HEK293 (cell line): ENCODE data around the gene DDX49.
A peak's percentile ranks its signal among the peaks of the same experiment; 100 is the strongest.

Experiments
- CTCF ChIA-PET: fragments of 350-600 bp; formaldehyde crosslinking; extraction: SDS; loops from one replicate; lab custom pipeline; 2021; ENCODE audit warnings: antibody characterized with exemption; lab: Yijun Ruan, JAX
- POLR2A ChIA-PET: fragments of 300-600 bp; formaldehyde crosslinking; extraction: SDS; loops from one replicate; lab custom pipeline; 2020; ENCODE audit warnings: antibody characterized with exemption, inconsistent platforms; lab: Yijun Ruan, JAX
- H3K27ac ChIP-seq: fragments of 200-500 bp; sonication (Bioruptor generic); 2 replicates; pipeline ENCODE4 v1.5.1; 2014; ENCODE audit warnings: low read depth, low read length, control low read depth, inconsistent platforms; ENCODE audit errors: extremely low read depth
- H3K36me3 ChIP-seq, 2 experiments: fragments of 200-500 bp in 1 of 2; sonication (Bioruptor generic) in 1 of 2; 1 replicate in 1 of 2; 2 replicates in 1 of 2; pipeline ENCODE4 v1.5.1; 2014 to 2017; ENCODE audit warnings: inconsistent platforms in 2 of 2, low read length in 2 of 2; ENCODE audit not compliant: control insufficient read depth in 2 of 2, insufficient read depth in 1 of 2
- H3K4me1 ChIP-seq: fragments of 200-500 bp; sonication (Bioruptor generic); 2 replicates; pipeline ENCODE4 v1.5.1; 2014; ENCODE audit warnings: mild to moderate bottlenecking, low read length, inconsistent platforms; ENCODE audit not compliant: control insufficient read depth, insufficient read depth
- H3K4me3 ChIP-seq: 2 replicates; pipeline ENCODE4 v1.5.1; 2011; ENCODE audit warnings: low read depth, mild to moderate bottlenecking, control low read depth, low read length, moderate library complexity
- H3K9me3 ChIP-seq: fragments of 200-500 bp; sonication (Bioruptor generic); 2 replicates; pipeline ENCODE4 v1.5.1; 2014; ENCODE audit warnings: low read depth, low read length, inconsistent platforms; ENCODE audit not compliant: control insufficient read depth, insufficient read depth
- EGR2 ChIP-seq: fragments of 450-650 bp; formaldehyde crosslinking; IDR thresholded peaks from 2 replicates; pipeline ENCODE4 v1.5.1; 2016; ENCODE audit warnings: low read depth, missing biosample characterization, missing genetic modification characterization
- HOXC10 ChIP-seq: sonication (generic); formaldehyde crosslinking; IDR thresholded peaks from 2 replicates; pipeline ENCODE4 v1.8.1; 2023; ENCODE audit warnings: mild to moderate bottlenecking, missing genetic modification reagents
- KLF8 ChIP-seq: fragments of 450-650 bp; formaldehyde crosslinking; IDR thresholded peaks from 2 replicates; pipeline ENCODE4 v1.5.1; 2016; ENCODE audit warnings: missing biosample characterization, missing genetic modification characterization
- SETDB1 ChIP-seq: IDR thresholded peaks from one replicate; pipeline ENCODE4 v1.6.1; 2017; ENCODE audit warnings: mild to moderate bottlenecking, low read length, moderate library complexity, mixed read lengths; ENCODE audit not compliant: insufficient read length
- SP3 ChIP-seq: fragments of 450-650 bp; formaldehyde crosslinking; IDR thresholded peaks from 2 replicates; pipeline ENCODE4 v1.5.1; 2016; ENCODE audit warnings: missing biosample characterization, missing genetic modification characterization
- TCF7L2 ChIP-seq: IDR thresholded peaks from 2 replicates; pipeline ENCODE4 v1.6.1; 2011; ENCODE audit warnings: low read depth, mild to moderate bottlenecking, inconsistent platforms, low read length, moderate library complexity, borderline replicate concordance
- YY2 ChIP-seq: fragments of 450-650 bp; formaldehyde crosslinking; IDR thresholded peaks from 2 replicates; pipeline ENCODE4 v1.5.1; 2016; ENCODE audit warnings: missing biosample characterization, missing genetic modification characterization
- ZBTB17 ChIP-seq: fragments of 450-650 bp; formaldehyde crosslinking; IDR thresholded peaks from 2 replicates; pipeline ENCODE4 v1.5.1; 2016; ENCODE audit warnings: missing biosample characterization, missing genetic modification characterization
- ZBTB7A ChIP-seq: fragments of 450-650 bp; formaldehyde crosslinking; IDR thresholded peaks from 2 replicates; pipeline ENCODE4 v1.5.1; 2016; ENCODE audit warnings: low read depth, missing biosample characterization, missing genetic modification characterization
- ZNF140 ChIP-seq: fragments of 450-650 bp; formaldehyde crosslinking; IDR thresholded peaks from 2 replicates; pipeline ENCODE4 v1.5.1; 2016; ENCODE audit warnings: missing biosample characterization, missing genetic modification characterization
- ZNF146 ChIP-seq: fragments of 450-650 bp; formaldehyde crosslinking; IDR thresholded peaks from 2 replicates; pipeline ENCODE4 v1.5.1; 2016; ENCODE audit warnings: missing biosample characterization, missing genetic modification characterization
- ZNF155 ChIP-seq: fragments of 450-650 bp; formaldehyde crosslinking; IDR thresholded peaks from 2 replicates; pipeline ENCODE4 v1.5.1; 2016; ENCODE audit warnings: missing biosample characterization, missing genetic modification characterization
- ZNF157 ChIP-seq: fragments of 450-650 bp; formaldehyde crosslinking; IDR thresholded peaks from 2 replicates; pipeline ENCODE4 v1.5.1; 2016; ENCODE audit warnings: missing biosample characterization, missing genetic modification characterization
- ZNF16 ChIP-seq: fragments of 450-650 bp; formaldehyde crosslinking; IDR thresholded peaks from 2 replicates; pipeline ENCODE4 v1.5.1; 2016; ENCODE audit warnings: low read depth, missing biosample characterization, missing genetic modification characterization
- ZNF169 ChIP-seq: fragments of 450-650 bp; formaldehyde crosslinking; IDR thresholded peaks from 2 replicates; pipeline ENCODE4 v1.5.1; 2016; ENCODE audit warnings: missing biosample characterization, missing genetic modification characterization
- ZNF366 ChIP-seq: fragments of 450-650 bp; formaldehyde crosslinking; conservative IDR thresholded peaks from 2 replicates; pipeline ENCODE4 v1.5.1; 2016; ENCODE audit warnings: missing biosample characterization, missing genetic modification characterization
- ZNF530 ChIP-seq: fragments of 450-650 bp; formaldehyde crosslinking; IDR thresholded peaks from 2 replicates; pipeline ENCODE4 v1.5.1; 2016; ENCODE audit warnings: low read depth, missing biosample characterization, missing genetic modification characterization
- ZNF548 ChIP-seq: fragments of 450-650 bp; formaldehyde crosslinking; IDR thresholded peaks from 2 replicates; pipeline ENCODE4 v1.5.1; 2016; ENCODE audit warnings: missing biosample characterization, missing genetic modification characterization
- ZNF555 ChIP-seq: fragments of 450-650 bp; formaldehyde crosslinking; conservative IDR thresholded peaks from 2 replicates; pipeline ENCODE4 v1.5.1; 2017; ENCODE audit warnings: missing biosample characterization, mild to moderate bottlenecking, missing genetic modification characterization, inconsistent platforms
- ZNF560 ChIP-seq: fragments of 450-650 bp; formaldehyde crosslinking; IDR thresholded peaks from 2 replicates; pipeline ENCODE4 v1.5.1; 2017; ENCODE audit warnings: missing biosample characterization, missing genetic modification characterization, borderline replicate concordance
- ZNF610 ChIP-seq: fragments of 450-650 bp; formaldehyde crosslinking; IDR thresholded peaks from 2 replicates; pipeline ENCODE4 v1.5.1; 2016; ENCODE audit warnings: missing biosample characterization, missing genetic modification characterization, borderline replicate concordance
- ZNF629 ChIP-seq: fragments of 450-650 bp; formaldehyde crosslinking; IDR thresholded peaks from 2 replicates; pipeline ENCODE4 v1.5.1; 2017; ENCODE audit warnings: missing biosample characterization, missing genetic modification characterization
- ZNF791 ChIP-seq: fragments of 450-650 bp; formaldehyde crosslinking; IDR thresholded peaks from 2 replicates; pipeline ENCODE4 v1.5.1; 2016; ENCODE audit warnings: missing biosample characterization, missing genetic modification characterization
- ZXDB ChIP-seq: fragments of 450-650 bp; formaldehyde crosslinking; IDR thresholded peaks from 2 replicates; pipeline ENCODE4 v1.5.1; 2016; ENCODE audit warnings: missing biosample characterization, missing genetic modification characterization
- TF ChIP-seq, protein P1 (sequence below): fragments of 450-650 bp; formaldehyde crosslinking; IDR thresholded peaks from 2 replicates; pipeline ENCODE4 v1.5.1; 2016; ENCODE audit warnings: missing biosample characterization, missing genetic modification characterization
- TF ChIP-seq, protein P2 (sequence below): IDR thresholded peaks from 2 replicates; pipeline ENCODE4 v1.6.1; 2011; ENCODE audit warnings: mild to moderate bottlenecking, low read depth, low read length, borderline replicate concordance
- TF ChIP-seq, protein P3 (sequence below): fragments of 450-650 bp; formaldehyde crosslinking; IDR thresholded peaks from 2 replicates; pipeline ENCODE4 v1.5.1; 2016; ENCODE audit warnings: missing biosample characterization, missing genetic modification characterization
- TF ChIP-seq, protein P4 (sequence below): fragments of 450-650 bp; formaldehyde crosslinking; IDR thresholded peaks from 2 replicates; pipeline ENCODE4 v1.5.1; 2016; ENCODE audit warnings: missing biosample characterization, missing genetic modification characterization

Gene DDX49

GRCh38 chr19:18954094-18954493 lies 34.6 kb downstream of the DDX49 start:
- no peak overlapping the region for H3K4me3 ChIP-seq
- POLR2A ChIA-PET, result no interaction called here
- no peaks in the 10 kb centered on the region for H3K4me1 ChIP-seq
- CTCF ChIA-PET, result no interaction called here
- H3K9me3 ChIP-seq, result no peaks in the 10 kb centered on the region
- H3K27ac ChIP-seq, result no peak overlapping the region
- H3K36me3 ChIP-seq, result no peaks in the 10 kb centered on the region
- TF ChIP-seq ZBTB7A (tag by site-specific recombination) (no peak), KLF8 (tag by site-specific recombination) (no peak), EGR2 (peak; percentile 59; the same call in 1 of the 2 replicates), ZNF140 (tag by site-specific recombination) (no peak), ZNF366 (peak; percentile 72), ZNF16 (tag by site-specific recombination) (no peak), SETDB1 (no peak), ZNF146 (no peak), ZNF155 (no peak), TCF7L2 (no peak), ZBTB17 (tag by site-specific recombination) (0 out of 2 replicates have a peak, but pooled peaks have one; percentile 11), ZNF555 (tag by site-specific recombination) (no peak)
- TF ChIP-seq, protein P1, sequence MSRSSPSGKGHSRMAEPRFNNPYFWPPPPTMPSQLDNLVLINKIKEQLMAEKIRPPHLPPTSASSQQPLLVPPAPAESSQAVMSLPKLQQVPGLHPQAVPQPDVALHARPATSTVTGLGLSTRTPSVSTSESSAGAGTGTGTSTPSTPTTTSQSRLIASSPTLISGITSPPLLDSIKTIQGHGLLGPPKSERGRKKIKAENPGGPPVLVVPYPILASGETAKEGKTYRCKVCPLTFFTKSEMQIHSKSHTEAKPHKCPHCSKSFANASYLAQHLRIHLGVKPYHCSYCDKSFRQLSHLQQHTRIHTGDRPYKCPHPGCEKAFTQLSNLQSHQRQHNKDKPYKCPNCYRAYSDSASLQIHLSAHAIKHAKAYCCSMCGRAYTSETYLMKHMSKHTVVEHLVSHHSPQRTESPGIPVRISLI (tag by site-specific recombination), result no peak
- TF ChIP-seq, protein P2, sequence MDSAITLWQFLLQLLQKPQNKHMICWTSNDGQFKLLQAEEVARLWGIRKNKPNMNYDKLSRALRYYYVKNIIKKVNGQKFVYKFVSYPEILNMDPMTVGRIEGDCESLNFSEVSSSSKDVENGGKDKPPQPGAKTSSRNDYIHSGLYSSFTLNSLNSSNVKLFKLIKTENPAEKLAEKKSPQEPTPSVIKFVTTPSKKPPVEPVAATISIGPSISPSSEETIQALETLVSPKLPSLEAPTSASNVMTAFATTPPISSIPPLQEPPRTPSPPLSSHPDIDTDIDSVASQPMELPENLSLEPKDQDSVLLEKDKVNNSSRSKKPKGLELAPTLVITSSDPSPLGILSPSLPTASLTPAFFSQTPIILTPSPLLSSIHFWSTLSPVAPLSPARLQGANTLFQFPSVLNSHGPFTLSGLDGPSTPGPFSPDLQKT, result no peak
- TF ChIP-seq, all 188 proteins: peak for 3

DNA sequence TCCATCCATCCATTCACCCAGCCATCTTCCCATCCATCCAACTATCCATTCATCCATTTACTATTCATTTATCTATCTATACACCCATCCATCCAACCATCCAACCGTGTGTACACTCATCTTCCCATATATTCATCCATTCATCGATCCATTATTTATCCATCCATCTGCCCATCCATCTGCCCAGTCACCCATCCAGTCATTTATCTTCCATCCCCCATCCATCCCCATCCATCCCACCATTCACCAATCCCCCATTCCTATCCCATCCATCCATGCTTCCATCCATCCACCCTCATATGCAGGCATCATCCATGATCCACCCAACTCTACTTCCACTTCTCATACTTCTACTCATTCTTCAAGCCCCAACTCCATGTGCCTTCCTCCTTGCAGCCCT lies 35.5 kb downstream of the DDX49 start:
- no peak overlapping the region for H3K27ac ChIP-seq
- no peaks in the 10 kb centered on the region for H3K9me3 ChIP-seq
- ChIA-PET CTCF (interaction anchor here (0.6 kb wide), 1 partner anchor 32 kb away, joined by 5 read pairs; no protein-coding TSS in a partner anchor), POLR2A (no interaction called here)
- H3K4me3 ChIP-seq, result no peak overlapping the region
- no peaks in the 10 kb centered on the region for H3K4me1 ChIP-seq
- no peak for TF ChIP-seq ZXDB (tag by site-specific recombination)
- no peak for TF ChIP-seq YY2
- peak; percentile 86 for TF ChIP-seq ZBTB17 (tag by site-specific recombination)
- TF ChIP-seq ZNF610, result no peak
- no peak for TF ChIP-seq ZNF530 (tag by site-specific recombination)
- TF ChIP-seq ZNF169, result no peak
- TF ChIP-seq, protein P3, sequence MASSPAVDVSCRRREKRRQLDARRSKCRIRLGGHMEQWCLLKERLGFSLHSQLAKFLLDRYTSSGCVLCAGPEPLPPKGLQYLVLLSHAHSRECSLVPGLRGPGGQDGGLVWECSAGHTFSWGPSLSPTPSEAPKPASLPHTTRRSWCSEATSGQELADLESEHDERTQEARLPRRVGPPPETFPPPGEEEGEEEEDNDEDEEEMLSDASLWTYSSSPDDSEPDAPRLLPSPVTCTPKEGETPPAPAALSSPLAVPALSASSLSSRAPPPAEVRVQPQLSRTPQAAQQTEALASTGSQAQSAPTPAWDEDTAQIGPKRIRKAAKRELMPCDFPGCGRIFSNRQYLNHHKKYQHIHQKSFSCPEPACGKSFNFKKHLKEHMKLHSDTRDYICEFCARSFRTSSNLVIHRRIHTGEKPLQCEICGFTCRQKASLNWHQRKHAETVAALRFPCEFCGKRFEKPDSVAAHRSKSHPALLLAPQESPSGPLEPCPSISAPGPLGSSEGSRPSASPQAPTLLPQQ (tag by site-specific recombination), result no peak
- TF ChIP-seq ZNF548 (tag by site-specific recombination), result no peak
- no peak for TF ChIP-seq ZNF157
- TF ChIP-seq ZNF366, result peak; percentile 67
- no peak for TF ChIP-seq HOXC10 (CRISPR knock-in tag)
- no peak for TF ChIP-seq ZNF560 (tag by site-specific recombination)
- no peak for TF ChIP-seq ZNF791 (tag by site-specific recombination)
- TF ChIP-seq ZNF629, result no peak
- no peak for TF ChIP-seq SP3
- TF ChIP-seq, protein P4, sequence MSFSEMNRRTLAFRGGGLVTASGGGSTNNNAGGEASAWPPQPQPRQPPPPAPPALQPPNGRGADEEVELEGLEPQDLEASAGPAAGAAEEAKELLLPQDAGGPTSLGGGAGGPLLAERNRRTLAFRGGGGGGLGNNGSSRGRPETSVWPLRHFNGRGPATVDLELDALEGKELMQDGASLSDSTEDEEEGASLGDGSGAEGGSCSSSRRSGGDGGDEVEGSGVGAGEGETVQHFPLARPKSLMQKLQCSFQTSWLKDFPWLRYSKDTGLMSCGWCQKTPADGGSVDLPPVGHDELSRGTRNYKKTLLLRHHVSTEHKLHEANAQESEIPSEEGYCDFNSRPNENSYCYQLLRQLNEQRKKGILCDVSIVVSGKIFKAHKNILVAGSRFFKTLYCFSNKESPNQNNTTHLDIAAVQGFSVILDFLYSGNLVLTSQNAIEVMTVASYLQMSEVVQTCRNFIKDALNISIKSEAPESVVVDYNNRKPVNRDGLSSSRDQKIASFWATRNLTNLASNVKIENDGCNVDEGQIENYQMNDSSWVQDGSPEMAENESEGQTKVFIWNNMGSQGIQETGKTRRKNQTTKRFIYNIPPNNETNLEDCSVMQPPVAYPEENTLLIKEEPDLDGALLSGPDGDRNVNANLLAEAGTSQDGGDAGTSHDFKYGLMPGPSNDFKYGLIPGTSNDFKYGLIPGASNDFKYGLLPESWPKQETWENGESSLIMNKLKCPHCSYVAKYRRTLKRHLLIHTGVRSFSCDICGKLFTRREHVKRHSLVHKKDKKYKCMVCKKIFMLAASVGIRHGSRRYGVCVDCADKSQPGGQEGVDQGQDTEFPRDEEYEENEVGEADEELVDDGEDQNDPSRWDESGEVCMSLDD, result no peak
- no peaks in the 10 kb centered on the region for H3K36me3 ChIP-seq
